Inferior parietal cortex (tissue), 1 donor: ENCODE results near the gene ISL1.

Source experiments
- DNase-seq: peaks from one replicate; pipeline ENCODE4 v3.0.0-alpha.2; 2016; ENCODE audit errors: extremely low spot score

Gene ISL1

DNA sequence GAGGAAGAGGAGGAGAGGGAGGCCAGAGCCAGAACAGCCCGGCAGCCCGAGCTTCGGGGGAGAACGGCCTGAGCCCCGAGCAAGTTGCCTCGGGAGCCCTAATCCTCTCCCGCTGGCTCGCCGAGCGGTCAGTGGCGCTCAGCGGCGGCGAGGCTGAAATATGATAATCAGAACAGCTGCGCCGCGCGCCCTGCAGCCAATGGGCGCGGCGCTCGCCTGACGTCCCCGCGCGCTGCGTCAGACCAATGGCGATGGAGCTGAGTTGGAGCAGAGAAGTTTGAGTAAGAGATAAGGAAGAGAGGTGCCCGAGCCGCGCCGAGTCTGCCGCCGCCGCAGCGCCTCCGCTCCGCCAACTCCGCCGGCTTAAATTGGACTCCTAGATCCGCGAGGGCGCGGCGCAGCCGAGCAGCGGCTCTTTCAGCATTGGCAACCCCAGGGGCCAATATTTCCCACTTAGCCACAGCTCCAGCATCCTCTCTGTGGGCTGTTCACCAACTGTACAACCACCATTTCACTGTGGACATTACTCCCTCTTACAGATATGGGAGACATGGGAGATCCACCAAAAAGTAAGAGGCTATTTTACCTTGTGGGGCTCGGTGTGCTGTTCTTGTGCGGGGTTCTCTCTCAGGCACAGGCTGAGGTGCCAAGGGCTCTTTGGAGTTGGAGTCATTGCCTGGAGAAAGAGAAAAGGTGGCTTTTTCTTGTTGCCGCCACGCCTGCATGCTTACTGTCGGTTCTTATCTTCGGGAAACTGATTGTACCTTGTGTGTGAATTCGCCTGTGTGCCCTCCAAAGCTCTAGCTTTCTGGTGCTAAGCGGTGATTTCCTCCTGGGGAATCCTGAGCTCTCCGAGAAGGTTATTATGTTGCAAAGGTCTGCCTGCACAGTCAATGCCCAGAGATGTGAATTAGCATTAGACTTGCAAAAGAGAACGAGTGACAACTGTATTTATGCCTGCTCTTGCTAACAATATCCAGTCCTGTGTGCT lies at the start of gene ISL1:
Gene ISL1 (plus strand): TSS at position 318 of the 991 bp plus-strand sequence. CDS start 224 bp downstream, at position 542.
- no peak for DNase-seq

DNA sequence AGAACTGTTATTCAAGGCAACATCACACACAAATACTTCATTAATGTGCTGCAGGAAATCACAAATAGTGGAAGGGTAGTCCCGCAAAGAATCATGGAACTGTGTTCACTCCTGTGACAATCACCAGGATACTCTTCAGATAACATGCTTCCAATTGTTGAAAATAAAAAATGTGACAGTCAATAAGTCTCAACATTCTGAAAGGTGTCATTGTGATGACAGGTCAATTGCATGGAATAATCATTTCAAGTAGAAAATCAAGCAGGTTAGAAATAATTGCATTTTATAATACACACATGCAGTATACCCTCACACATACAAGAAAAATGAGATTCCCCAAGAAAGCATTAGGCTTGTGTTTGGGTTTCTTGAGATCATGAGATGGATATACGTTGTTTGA lies 46.4 kb upstream of the ISL1 start:
- no peak for DNase-seq

GRCh38 chr5:51345106-51345505 lies 38.1 kb upstream of the ISL1 start:
- DNase-seq: no peak

- no peak for DNase-seq
These were observed 36.1 kb upstream of the ISL1 start for GRCh38 chr5:51347157-51347556.

- no peak for DNase-seq
These were observed 35.5 kb upstream of the ISL1 start for GRCh38 chr5:51347704-51348103.

DNA sequence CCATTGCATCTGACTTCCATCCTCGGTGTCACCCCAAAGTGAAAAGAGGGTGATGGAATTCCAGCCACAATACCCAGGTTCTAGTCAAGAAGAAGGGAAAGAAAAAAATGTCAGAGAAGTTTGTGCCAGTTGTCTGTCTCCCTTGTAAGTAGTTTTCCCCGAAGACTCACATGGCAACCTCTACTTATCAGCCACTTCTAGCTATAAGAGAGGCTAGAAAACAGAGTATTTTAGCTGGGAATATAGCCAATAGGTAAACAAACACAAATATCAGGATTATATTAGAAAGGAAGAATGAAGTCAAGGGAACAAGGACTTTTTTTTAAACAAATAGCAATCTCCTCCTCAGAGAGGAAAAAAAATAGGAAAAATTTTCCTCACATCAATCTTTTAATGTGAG lies 12.2 kb upstream of the ISL1 start:
- DNase-seq: no peak

DNA sequence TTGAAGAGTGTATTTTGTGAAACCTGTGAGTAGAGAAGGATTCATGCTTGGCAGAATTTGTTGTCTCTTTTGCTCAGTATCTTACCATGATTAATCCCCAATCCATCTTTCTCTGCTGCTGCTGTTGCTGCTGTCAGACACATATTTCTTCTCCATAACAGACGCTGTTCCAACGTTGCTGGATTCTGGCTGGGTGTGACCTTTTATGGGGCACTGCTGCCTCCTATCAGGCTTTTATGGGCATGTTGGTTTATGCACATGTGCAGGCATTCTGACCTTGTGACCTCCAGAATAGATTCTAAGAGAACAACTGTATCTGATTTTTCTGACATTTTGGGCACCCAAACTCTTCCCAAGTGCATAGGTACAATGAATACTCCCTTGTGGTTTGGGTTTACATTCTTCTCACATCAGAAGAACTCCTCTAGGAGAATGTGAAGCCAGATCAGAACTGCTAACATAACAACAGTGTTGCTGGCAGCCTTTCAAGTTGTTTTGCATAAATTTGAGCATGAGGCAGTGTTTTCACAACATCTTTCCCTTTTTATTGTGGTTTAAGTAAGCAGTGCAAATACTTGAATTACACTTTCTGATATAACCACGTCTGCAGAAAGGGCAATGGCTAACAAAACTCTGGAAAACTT lies 9.2 kb upstream of the ISL1 start:
- no peak for DNase-seq

- no peak for DNase-seq
These were observed 8.2 kb upstream of the ISL1 start for GRCh38 chr5:51375084-51375483.

GRCh38 chr5:51376509-51376908 lies 6.7 kb upstream of the ISL1 start:
- no peak for DNase-seq

DNA sequence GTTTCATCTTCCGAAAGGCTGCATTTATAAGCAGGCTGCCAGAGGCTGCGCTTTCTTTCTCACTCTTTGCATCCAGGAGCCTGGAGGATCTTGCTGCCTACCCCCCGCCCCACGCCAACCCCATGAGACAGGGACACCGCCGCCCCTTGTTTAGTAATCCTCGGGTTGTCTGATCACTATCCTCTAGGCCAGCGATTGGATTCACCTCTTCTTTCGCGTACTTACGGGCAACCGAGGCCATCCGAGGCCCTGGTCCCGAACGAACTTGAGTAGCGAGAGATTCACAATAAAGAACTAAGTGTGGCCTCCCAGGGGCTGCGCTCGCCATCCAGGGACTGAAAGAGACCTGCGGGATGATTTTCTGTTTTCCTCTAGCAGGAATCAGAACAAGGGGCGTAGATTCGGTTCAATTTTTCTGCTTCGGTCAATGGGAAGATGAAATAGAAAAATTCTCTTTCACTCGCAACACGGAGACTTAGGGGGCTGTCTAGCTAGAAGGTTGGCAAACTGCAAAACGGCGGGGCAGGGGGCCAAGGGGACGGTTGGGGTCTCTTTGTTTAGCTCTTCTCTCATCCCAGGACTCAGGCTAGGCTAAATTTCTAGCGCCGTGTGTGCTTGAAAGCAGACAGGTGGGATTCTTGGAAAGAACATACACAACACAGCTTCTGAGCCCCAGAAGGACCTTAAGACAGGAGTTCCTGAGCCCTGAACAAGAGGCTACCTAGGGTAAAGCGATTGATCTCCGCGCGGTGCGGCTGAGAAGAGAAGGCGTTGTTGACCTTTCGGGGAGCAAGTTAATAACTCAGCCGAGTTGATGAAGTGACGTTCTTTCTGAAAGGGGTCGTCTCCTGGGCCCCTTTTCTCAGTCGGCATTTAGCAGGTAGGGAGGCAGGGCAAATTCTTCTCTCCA lies 5.8 kb upstream of the ISL1 start:
- DNase-seq: no peak

DNA sequence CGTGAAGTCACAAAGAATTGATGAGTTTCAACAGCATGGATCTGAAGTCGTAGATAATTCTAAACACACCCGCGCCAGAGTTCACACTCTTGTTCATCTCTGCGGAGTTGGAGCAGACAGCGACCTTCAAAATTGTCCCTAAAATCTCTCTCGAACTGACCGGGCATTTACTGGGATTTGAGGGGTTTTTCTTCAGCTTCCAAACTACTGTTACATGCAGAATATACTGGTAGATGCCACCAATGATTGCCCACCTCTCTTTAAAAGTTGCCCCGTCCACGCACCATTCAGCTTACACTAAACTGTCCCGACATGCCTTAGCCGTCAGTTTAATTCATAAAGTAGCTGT lies 5.2 kb upstream of the ISL1 start:
- DNase-seq: no peak

DNA sequence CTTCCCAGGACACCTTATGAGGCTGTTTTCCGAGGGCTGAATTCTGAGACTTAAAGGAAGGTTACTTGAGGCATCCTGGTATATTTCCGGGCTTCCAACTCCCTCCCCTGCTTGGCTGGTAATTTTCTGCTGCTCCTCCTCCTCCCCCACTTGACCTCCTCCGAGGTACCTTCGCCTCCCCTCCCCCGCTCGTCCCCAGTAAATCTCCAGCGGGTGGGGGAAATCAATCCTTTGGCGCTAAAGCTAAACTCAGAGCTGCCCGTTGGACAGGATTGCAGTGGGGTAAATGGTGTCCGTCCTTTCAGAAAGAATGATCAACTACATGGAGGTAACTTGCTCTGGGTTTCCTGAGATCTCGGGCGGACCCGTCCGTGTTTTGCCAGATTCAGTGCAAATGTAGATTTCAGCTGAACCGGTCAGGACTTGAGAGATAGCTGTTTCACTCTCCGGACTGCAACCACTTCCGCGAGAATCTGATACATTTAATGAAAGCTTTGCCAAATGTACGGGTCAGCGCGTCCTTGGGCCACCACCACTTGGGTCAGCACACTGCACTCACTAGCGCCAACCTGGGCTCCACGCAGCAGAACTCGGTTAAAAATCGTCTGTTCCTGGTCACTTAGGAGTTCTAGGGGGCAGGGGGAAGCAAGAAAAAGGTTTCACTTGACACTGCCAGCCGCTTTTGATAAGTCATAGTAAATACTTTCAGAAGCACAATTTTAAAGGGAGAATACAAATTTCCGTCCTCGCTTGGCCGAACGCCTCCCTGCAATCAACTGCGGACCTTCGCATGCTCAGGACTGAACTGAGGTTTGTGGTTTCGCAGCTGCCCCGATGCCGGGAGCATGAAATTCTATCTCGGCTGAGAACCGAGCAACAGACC lies 4.6 kb upstream of the ISL1 start:
- DNase-seq: no peak

- no peak for DNase-seq
These were observed 3.9 kb upstream of the ISL1 start for GRCh38 chr5:51379331-51379700.

DNA sequence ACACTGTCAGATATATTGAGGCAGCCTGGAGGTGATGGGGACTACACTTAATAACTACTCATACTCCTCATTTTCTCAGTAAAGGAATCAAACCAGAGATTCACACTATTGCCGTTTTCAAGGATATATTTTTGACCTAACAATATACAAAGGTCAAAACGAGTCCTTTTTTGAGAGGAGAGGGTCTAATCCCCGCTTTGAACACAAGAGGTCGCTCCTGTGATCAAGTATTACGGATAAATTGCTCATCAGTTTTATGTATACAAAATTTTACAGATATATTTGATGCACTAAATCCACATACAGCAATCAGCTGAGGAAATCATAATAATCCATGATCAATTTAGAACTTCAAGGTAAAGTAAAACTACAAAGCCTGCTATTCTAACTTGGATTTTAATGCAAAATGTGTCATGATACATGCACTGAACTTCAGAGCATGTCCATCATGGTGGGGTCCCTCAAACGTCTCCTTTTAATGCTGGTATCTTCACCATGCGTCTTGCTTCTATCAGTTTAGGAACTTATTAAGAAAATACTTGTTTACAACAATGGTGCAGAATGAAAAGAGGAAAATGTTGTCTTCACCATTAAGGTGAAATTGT lies 2.5 kb upstream of the ISL1 start:
- no peak for DNase-seq

DNA sequence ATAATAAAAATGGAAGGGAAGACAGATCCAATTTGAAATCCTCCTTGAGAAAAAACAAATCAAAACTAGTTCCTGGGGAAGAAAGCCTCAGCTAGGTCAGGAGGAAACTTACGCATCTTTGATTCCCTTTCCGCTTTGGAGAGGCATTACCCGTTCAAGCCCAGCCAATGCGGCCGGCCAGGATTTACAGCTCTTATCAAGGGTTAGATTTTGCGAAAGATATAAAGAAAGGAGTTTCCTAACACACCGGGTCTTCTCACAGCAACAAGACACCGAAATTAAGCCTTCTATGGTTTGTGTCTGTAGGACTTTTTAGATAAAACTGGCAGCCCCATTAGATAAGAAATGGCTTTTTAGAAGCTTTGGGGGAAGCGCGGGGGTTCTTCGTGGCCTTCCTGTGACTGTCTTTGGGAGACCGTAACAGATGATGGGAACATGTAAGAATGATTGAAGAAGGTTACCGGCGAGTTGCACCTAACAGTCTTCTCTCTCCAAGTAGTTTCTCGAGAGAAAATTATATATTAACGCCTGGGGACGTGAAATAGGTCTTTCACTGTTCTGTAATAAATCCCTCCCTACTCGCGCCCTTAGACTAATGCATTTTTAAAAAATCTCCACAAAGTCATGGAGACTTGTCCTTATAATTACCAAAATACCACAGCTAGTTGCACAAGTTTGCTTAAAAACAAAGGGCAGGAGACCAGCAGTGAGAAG lies 1.3 kb upstream of the ISL1 start:
- DNase-seq: no peak

DNA sequence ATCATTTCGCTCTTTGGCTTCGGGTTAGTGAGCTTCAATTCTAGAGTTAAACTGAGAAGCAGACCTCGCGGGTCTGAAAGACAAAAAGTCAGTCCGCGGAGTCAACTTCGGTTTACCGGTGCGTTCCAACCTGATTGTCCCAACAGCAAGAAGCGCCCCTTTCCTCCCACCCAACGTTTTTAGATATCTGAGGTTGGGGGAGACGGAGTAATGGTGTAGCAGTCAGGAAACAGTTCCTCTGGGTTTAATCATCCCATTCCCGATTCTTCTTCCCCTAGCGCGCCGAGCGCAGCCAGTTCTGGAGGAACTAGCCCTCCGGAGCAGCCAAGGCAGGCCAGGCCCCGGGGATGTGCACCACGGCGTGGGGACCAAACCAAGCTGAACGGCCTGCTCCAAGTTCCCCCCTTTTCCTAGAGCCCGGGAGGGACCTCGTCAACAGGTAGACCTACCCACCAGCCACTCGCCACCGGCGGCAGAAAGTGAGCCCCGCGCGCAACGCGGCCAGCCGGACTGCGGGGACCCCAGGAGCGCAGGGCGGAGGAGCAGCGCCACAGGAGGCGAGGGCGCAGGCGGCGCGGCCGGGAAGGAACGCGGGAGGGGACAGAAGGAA lies 622 bp upstream of the ISL1 start:
- no peak for DNase-seq

DNA sequence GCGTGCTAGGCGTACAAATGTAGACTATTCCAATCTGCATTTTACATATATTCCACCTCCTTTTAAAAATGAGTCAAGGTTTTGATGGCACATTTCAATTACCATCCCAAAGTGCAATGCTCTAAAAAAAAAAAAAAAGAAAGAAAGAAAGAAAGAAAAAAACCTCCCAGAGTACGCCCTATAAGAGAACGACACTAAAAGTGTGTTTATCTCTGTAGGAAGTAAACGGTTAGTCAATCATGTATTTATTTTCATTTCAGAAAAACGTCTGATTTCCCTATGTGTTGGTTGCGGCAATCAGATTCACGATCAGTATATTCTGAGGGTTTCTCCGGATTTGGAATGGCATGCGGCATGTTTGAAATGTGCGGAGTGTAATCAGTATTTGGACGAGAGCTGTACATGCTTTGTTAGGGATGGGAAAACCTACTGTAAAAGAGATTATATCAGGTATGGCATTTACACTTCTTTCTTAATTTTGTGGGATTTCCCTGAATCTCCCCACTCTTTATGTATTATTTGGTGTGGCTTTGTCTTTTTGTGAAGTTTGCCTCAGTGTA lies 1.1 kb downstream of the ISL1 start:
- DNase-seq: no peak

GRCh38 chr5:51385216-51385615 lies 2.0 kb downstream of the ISL1 start:
- no peak for DNase-seq
